PC-9 (cell line): ENCODE data around the gene COMT. TPM values are rescaled to one million over a fixed set of nuclear protein-coding genes. Genes with fewer than 3 reads are reported as not detected.

ENCODE experiments used
- BruUV-seq: library from RNA; stranded (reverse); fragments of 400-500 nt; replicated peaks from 2 replicates; lab custom pipeline; 2021; lab: Mats Ljungman, UMichigan
- CTCF ChIA-PET: fragments of 300-600 bp; sonication (Branson Sonifier 250); formaldehyde crosslinking; loops from one replicate; lab custom pipeline; 2022; ENCODE audit warnings: antibody characterized with exemption; lab: Charles Lee
- POLR2A ChIA-PET: fragments of 300-600 bp; sonication (Branson Sonifier 250); formaldehyde crosslinking; loops from one replicate; lab custom pipeline; 2022; ENCODE audit warnings: antibody characterized with exemption; ENCODE audit not compliant: unreplicated experiment; lab: Charles Lee
- DNase-seq, 2 experiments: peaks; one replicate each; pipeline versions ENCODE4 v3.0.0 to v3.0.0-alpha.2; 2015 to 2022; ENCODE audit warnings: mixed read lengths in 1 of 2
- H2AFZ ChIP-seq: fragments of 200-600 bp; sonication (generic); 2 replicates; pipeline ENCODE4 v1.8.1; 2017; ENCODE audit warnings: antibody characterized with exemption
- H3F3A ChIP-seq: fragments of 200-600 bp; sonication (generic); 2 replicates; pipeline ENCODE4 v1.8.1; 2017; ENCODE audit warnings: antibody characterized with exemption, mild to moderate bottlenecking, low read depth; ENCODE audit not compliant: insufficient read depth
- H3K27ac ChIP-seq: fragments of 200-600 bp; sonication (generic); 2 replicates; pipeline ENCODE4 v1.6.1; 2016; ENCODE audit warnings: mixed run types
- H3K27me3 ChIP-seq: fragments of 200-600 bp; sonication (generic); 2 replicates; pipeline ENCODE4 v1.6.1; 2016; ENCODE audit warnings: low read depth, mixed run types; ENCODE audit not compliant: insufficient read depth
- H3K36me3 ChIP-seq: fragments of 200-600 bp; sonication (generic); 2 replicates; pipeline ENCODE4 v1.6.1; 2016; ENCODE audit warnings: low read depth, mixed run types
- H3K4me1 ChIP-seq: fragments of 200-600 bp; sonication (generic); replicated peaks from 2 replicates; pipeline ENCODE4 v1.6.1; 2016; ENCODE audit warnings: mixed run types; ENCODE audit not compliant: insufficient read depth
- H3K4me2 ChIP-seq: fragments of 200-600 bp; sonication (generic); 2 replicates; pipeline ENCODE4 v1.6.1; 2017; ENCODE audit warnings: mixed run types
- H3K4me3 ChIP-seq: fragments of 200-600 bp; sonication (generic); 2 replicates; pipeline ENCODE4 v1.6.1; 2016; ENCODE audit warnings: mixed run types
- H3K79me2 ChIP-seq: fragments of 200-600 bp; sonication (generic); 2 replicates; pipeline ENCODE4 v1.6.1; 2017; ENCODE audit warnings: low read depth, mixed run types
- H3K9me2 ChIP-seq: fragments of 200-600 bp; sonication (generic); 2 replicates; pipeline ENCODE4 v1.8.1; 2017; ENCODE audit warnings: mild to moderate bottlenecking; ENCODE audit not compliant: insufficient read depth
- H3K9me3 ChIP-seq: fragments of 200-600 bp; sonication (generic); 2 replicates; pipeline ENCODE4 v1.8.1; 2016; ENCODE audit warnings: low read depth; ENCODE audit not compliant: insufficient read depth
- H4K20me1 ChIP-seq: fragments of 200-600 bp; sonication (generic); 2 replicates; pipeline ENCODE4 v1.8.1; 2017; ENCODE audit not compliant: insufficient read depth
- CTCF ChIP-seq: fragments of 200-600 bp; sonication (generic); conservative IDR thresholded peaks from 2 replicates; pipeline ENCODE4 v1.6.1; 2017; ENCODE audit warnings: mixed run types, antibody characterized with exemption, mild to moderate bottlenecking, moderate library complexity
- EZH2 ChIP-seq: fragments of 200-600 bp; sonication (generic); IDR thresholded peaks from 2 replicates; pipeline ENCODE4 v1.8.0; 2017; ENCODE audit warnings: antibody characterized with exemption, low read depth
- intact Hi-C: fragments of 100-400 bp; cut with micrococcal nuclease; formaldehyde crosslinking; loops from one replicate; pipeline ENCODE4 v1.10.0; 2022; ENCODE audit not compliant: unreplicated experiment
- total RNA-seq: library from RNA; stranded (reverse); gene quantifications from 2 replicates; pipeline ENCODE4 v1.2.3, GENCODE V29; 2021

COMT gene
- total RNA-seq, 1 experiment from 2014 or later = 99.9 TPM

GRCh38 chr22:19955241-19956128 is 13.9 kb downstream of the COMT start:
- POLR2A ChIA-PET = interaction anchor here (0.6 kb wide), 1 partner anchor 12 kb away, joined by 8 read pairs; no protein-coding TSS in a partner anchor
- Histone ChIP-seq H3F3A (no peaks in the 10 kb centered on the region), H3K9me2 (no peaks in the 10 kb centered on the region), H3K4me1 (no peaks in the 10 kb centered on the region), H3K79me2 (no peaks in the 10 kb centered on the region), H3K9me3 (no peaks in the 10 kb centered on the region), H4K20me1 (no peaks in the 10 kb centered on the region), H3K36me3 (no peaks in the 10 kb centered on the region), H3K4me2 (no peak overlapping the region), H3K27me3 (no peaks in the 10 kb centered on the region), H3K4me3 (no peak overlapping the region), H2AFZ (no peak overlapping the region), H3K27ac (no peak overlapping the region)
- intact Hi-C loops = no loop called here
- TF ChIP-seq CTCF (no peak), EZH2 (no peak)
- no peak for DNase-seq
- BruUV-seq = no TSS peak
- CTCF ChIA-PET = no interaction called here

- Histone ChIP-seq H4K20me1 (no peaks in the 10 kb centered on the region), H3K4me1 (peaks cover 1% of the 10 kb centered on the region), H3K36me3 (no peaks in the 10 kb centered on the region), H3K9me3 (no peaks in the 10 kb centered on the region), H3K27ac (no peak overlapping the region), H3K4me2 (no peak overlapping the region), H3K4me3 (no peak overlapping the region), H3K27me3 (no peaks in the 10 kb centered on the region), H3K9me2 (no peaks in the 10 kb centered on the region), H3K79me2 (no peaks in the 10 kb centered on the region), H2AFZ (no peak overlapping the region), H3F3A (peaks cover 1% of the 10 kb centered on the region; the same call in 1 of the 2 replicates)
- POLR2A ChIA-PET = no interaction called here
- CTCF ChIA-PET = no interaction called here
- TF ChIP-seq EZH2 (no peak), CTCF (no peak)
- intact Hi-C loops = no loop called here
- DNase-seq = no peak
- no TSS peak for BruUV-seq
Measured at GRCh38 chr22:19957445-19957844, 15.9 kb downstream of the COMT start.

- H3K27ac ChIP-seq = no peak overlapping the region
- no peaks in the 10 kb centered on the region for H3K36me3 ChIP-seq
- no peak for TF ChIP-seq EZH2
- no peak for TF ChIP-seq CTCF
- H2AFZ ChIP-seq = no peak overlapping the region
- no peaks in the 10 kb centered on the region for H3K9me3 ChIP-seq
- no peaks in the 10 kb centered on the region for H3K27me3 ChIP-seq
- no peaks in the 10 kb centered on the region for H3K9me2 ChIP-seq
- H3K4me1 ChIP-seq = peaks cover 6% of the 10 kb centered on the region
- ChIA-PET CTCF (no interaction called here), POLR2A (no interaction called here)
- H3K79me2 ChIP-seq = 0 out of 2 replicates have a peak, but pooled peaks cover under 1% of the 10 kb centered on the region
- no peak overlapping the region for H3K4me2 ChIP-seq
- H3F3A ChIP-seq = peaks cover 6% of the 10 kb centered on the region; the same call in 1 of the 2 replicates
- no TSS peak for BruUV-seq
- no peaks in the 10 kb centered on the region for H4K20me1 ChIP-seq
- no peak overlapping the region for H3K4me3 ChIP-seq
- no peak for DNase-seq
- intact Hi-C loops = no loop called here
Measured at GRCh38 chr22:19958083-19959042, 16.8 kb downstream of the COMT start.
